Neural progenitor cell (in vitro differentiated cells): ENCODE data around the gene KIAA0586.

Source experiments
- EZH2 ChIP-seq: fragments of 200-600 bp; sonication (generic); IDR thresholded peaks from 2 replicates; pipeline ENCODE4 v1.6.1; 2017; ENCODE audit warnings: antibody characterized with exemption, mild to moderate bottlenecking, moderate library complexity
- EZH2phosphoT487 ChIP-seq: fragments of 200-600 bp; sonication (generic); IDR thresholded peaks from 2 replicates; pipeline ENCODE4 v1.6.1; 2017; ENCODE audit warnings: antibody characterized with exemption
- TF ChIP-seq, protein P1 (sequence below): fragments of 200-600 bp; sonication (generic); IDR thresholded peaks from 2 replicates; pipeline ENCODE4 v1.5.1; 2017; ENCODE audit warnings: antibody characterized with exemption, mild to moderate bottlenecking

DNA sequence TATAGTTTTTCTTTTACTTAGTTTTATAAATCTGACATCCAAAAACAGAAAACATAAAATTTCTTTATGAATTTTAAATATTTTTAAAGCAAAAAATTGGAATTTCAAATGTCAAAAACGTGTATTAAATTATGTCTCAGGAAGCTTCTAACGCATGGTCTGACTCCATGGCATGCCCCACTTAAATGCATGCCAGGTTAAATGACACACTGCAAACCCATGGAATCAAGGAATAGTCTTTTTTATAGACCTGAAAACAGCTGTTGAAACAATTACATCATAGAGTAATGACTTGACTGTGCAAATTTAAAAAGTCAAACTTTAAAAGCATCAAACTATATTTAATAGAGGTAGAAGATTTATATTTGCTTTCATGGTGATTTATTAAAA, 114.1 kb downstream of the KIAA0586 start:
- TF ChIP-seq, protein P1, sequence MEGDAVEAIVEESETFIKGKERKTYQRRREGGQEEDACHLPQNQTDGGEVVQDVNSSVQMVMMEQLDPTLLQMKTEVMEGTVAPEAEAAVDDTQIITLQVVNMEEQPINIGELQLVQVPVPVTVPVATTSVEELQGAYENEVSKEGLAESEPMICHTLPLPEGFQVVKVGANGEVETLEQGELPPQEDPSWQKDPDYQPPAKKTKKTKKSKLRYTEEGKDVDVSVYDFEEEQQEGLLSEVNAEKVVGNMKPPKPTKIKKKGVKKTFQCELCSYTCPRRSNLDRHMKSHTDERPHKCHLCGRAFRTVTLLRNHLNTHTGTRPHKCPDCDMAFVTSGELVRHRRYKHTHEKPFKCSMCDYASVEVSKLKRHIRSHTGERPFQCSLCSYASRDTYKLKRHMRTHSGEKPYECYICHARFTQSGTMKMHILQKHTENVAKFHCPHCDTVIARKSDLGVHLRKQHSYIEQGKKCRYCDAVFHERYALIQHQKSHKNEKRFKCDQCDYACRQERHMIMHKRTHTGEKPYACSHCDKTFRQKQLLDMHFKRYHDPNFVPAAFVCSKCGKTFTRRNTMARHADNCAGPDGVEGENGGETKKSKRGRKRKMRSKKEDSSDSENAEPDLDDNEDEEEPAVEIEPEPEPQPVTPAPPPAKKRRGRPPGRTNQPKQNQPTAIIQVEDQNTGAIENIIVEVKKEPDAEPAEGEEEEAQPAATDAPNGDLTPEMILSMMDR, result no peak
- TF ChIP-seq EZH2 (no peak), EZH2phosphoT487 (no peak)
